DND-41 (cell line): ENCODE measurements around the gene SCN10A.

Experiments
- CTCF ChIP-seq: IDR thresholded peaks from 2 replicates; pipeline ENCODE4 v1.5.1; 2012; ENCODE audit warnings: borderline replicate concordance, low read length, moderate library complexity, mild to moderate bottlenecking; ENCODE audit not compliant: poor library complexity, severe bottlenecking; ENCODE audit errors: extremely low read depth
- EZH2 ChIP-seq: IDR thresholded peaks from 3 replicates; pipeline ENCODE4 v1.6.1; 2012; ENCODE audit warnings: borderline replicate concordance, low read depth, mild to moderate bottlenecking, moderate library complexity, low read length, inconsistent platforms; ENCODE audit not compliant: severe bottlenecking

GRCh38 chr3:38689346-38689745 lies 126.7 kb downstream of the SCN10A start:
- TF ChIP-seq CTCF (no peak), EZH2 (no peak)
